SK-N-SH (cell line): ENCODE measurements around the gene PET100. TPM values are rescaled to one million over a fixed set of nuclear protein-coding genes. Genes with fewer than 3 reads are reported as not detected.

Experiments used
- CTCF ChIA-PET: fragments of 300-600, 350-600 bp; formaldehyde crosslinking; extraction: SDS; loops from one replicate; lab custom pipeline; 2021; lab: Yijun Ruan, JAX
- POLR2A ChIA-PET: fragments of 350-600 bp; sonication (Branson Sonifier 250); formaldehyde crosslinking; extraction: SDS; loops from one replicate; lab custom pipeline; 2020; ENCODE audit warnings: antibody characterized with exemption, inconsistent platforms; lab: Yijun Ruan, JAX
- DNase-seq: peaks from one replicate; pipeline ENCODE4 v3.0.0; 2012
- H2AFZ ChIP-seq: fragments of 200-600 bp; sonication (generic); 2 replicates; pipeline ENCODE4 v1.8.1; 2016; ENCODE audit warnings: antibody characterized with exemption, mild to moderate bottlenecking, low read depth
- H3F3A ChIP-seq: fragments of 200-600 bp; sonication (generic); replicated peaks from 2 replicates; pipeline ENCODE3; 2016; ENCODE audit warnings: antibody characterized with exemption, mild to moderate bottlenecking; ENCODE audit not compliant: insufficient read depth
- H3K27ac ChIP-seq, 2 experiments: fragments of 200-500 bp in 1 of 2; fragments of 200-600 bp in 1 of 2; sonication (Bioruptor generic) in 1 of 2; sonication (generic), shearing (Covaris generic) in 1 of 2; 2 replicates each; pipeline versions ENCODE4 v1.5.1 to v1.6.1; 2014 to 2016; ENCODE audit warnings: low read depth in 2 of 2, inconsistent platforms in 1 of 2, low read length in 1 of 2, mild to moderate bottlenecking in 1 of 2, mixed read lengths in 1 of 2
- H3K27me3 ChIP-seq: fragments of 200-600 bp; sonication (generic), shearing (Covaris generic); 2 replicates; pipeline ENCODE4 v1.6.1; 2016; ENCODE audit warnings: mixed run types; ENCODE audit not compliant: insufficient read depth
- H3K36me3 ChIP-seq, 2 experiments: fragments of 200-500 bp in 1 of 2; fragments of 200-600 bp in 1 of 2; sonication (Bioruptor generic) in 1 of 2; sonication (generic) in 1 of 2; replicated peaks in 1 of 2; 2 replicates each; pipeline versions ENCODE3 to v1.5.1; 2014 to 2016; ENCODE audit warnings: low read length in 1 of 2, mild to moderate bottlenecking in 1 of 2; ENCODE audit not compliant: insufficient read depth in 2 of 2, control insufficient read depth in 1 of 2
- H3K4me1 ChIP-seq, 2 experiments: fragments of 200-500 bp in 1 of 2; fragments of 200-600 bp in 1 of 2; sonication (Bioruptor generic) in 1 of 2; sonication (generic), shearing (Covaris generic) in 1 of 2; 2 replicates each; pipeline versions ENCODE4 v1.5.1 to v1.6.1; 2014 to 2016; ENCODE audit warnings: low read depth in 1 of 2, low read length in 1 of 2, mixed run types in 1 of 2; ENCODE audit not compliant: insufficient read depth in 2 of 2, control insufficient read depth in 1 of 2
- H3K4me2 ChIP-seq: fragments of 200-600 bp; sonication (generic), shearing (Covaris generic); 2 replicates; pipeline ENCODE4 v1.6.1; 2017; ENCODE audit warnings: mixed run types
- H3K4me3 ChIP-seq, 2 experiments: fragments of 200-500 bp in 1 of 2; fragments of 200-600 bp in 1 of 2; sonication (Bioruptor generic) in 1 of 2; sonication (generic), shearing (Covaris generic) in 1 of 2; 2 replicates each; pipeline versions ENCODE4 v1.5.1 to v1.8.1; 2014 to 2016; ENCODE audit warnings: low read depth in 2 of 2, inconsistent platforms in 1 of 2, low read length in 1 of 2, mild to moderate bottlenecking in 1 of 2, mixed read lengths in 1 of 2, moderate library complexity in 1 of 2
- H3K79me2 ChIP-seq: fragments of 200-600 bp; sonication (generic); 2 replicates; pipeline ENCODE4 v1.8.1; 2017; ENCODE audit warnings: mild to moderate bottlenecking; ENCODE audit not compliant: insufficient read depth
- H3K9ac ChIP-seq: fragments of 200-600 bp; sonication (generic); 2 replicates; pipeline ENCODE4 v1.6.1; 2017; ENCODE audit warnings: mixed run types
- H3K9me2 ChIP-seq: fragments of 200-600 bp; sonication (generic); 2 replicates; pipeline ENCODE4 v1.6.1; 2017; ENCODE audit warnings: mixed run types
- H3K9me3 ChIP-seq: fragments of 200-600 bp; sonication (generic); 2 replicates; pipeline ENCODE4 v1.6.1; 2017; ENCODE audit warnings: mixed run types, mild to moderate bottlenecking, moderate library complexity
- H4K20me1 ChIP-seq: fragments of 200-600 bp; sonication (generic); 2 replicates; pipeline ENCODE4 v1.6.1; 2017; ENCODE audit warnings: mild to moderate bottlenecking, mixed run types; ENCODE audit not compliant: insufficient read depth
- CTCF ChIP-seq: fragments of 200-600 bp; sonication (generic); IDR thresholded peaks from 2 replicates; pipeline ENCODE4 v1.6.1; 2017; ENCODE audit warnings: antibody characterized with exemption, mild to moderate bottlenecking, moderate library complexity
- ELF1 ChIP-seq: IDR thresholded peaks from 2 replicates; pipeline ENCODE4 v1.4.0; 2012
- EZH2phosphoT487 ChIP-seq: fragments of 200-600 bp; sonication (generic); IDR thresholded peaks from 2 replicates; pipeline ENCODE4 v1.6.1; 2017; ENCODE audit warnings: low read depth, mixed run types, mild to moderate bottlenecking, antibody characterized with exemption, moderate library complexity, borderline replicate concordance
- FOXJ3 ChIP-seq: sonication (generic); formaldehyde crosslinking; IDR thresholded peaks from 2 replicates; pipeline ENCODE4 v1.5.1; 2020; ENCODE audit warnings: mild to moderate bottlenecking, missing genetic modification reagents
- JUND ChIP-seq: IDR thresholded peaks from 2 replicates; pipeline ENCODE4 v1.4.0; 2012
- MAX ChIP-seq: IDR thresholded peaks from 2 replicates; pipeline ENCODE4 v1.4.0; 2012; ENCODE audit warnings: low read depth
- MEF2A ChIP-seq: IDR thresholded peaks from 2 replicates; pipeline ENCODE4 v1.4.0; 2012; ENCODE audit warnings: low read depth, borderline replicate concordance
- NFIC ChIP-seq: IDR thresholded peaks from 2 replicates; pipeline ENCODE4 v1.4.0; 2012; ENCODE audit warnings: borderline replicate concordance
- NRF1 ChIP-seq: IDR thresholded peaks from 2 replicates; pipeline ENCODE4 v1.6.1; 2012; ENCODE audit warnings: low read depth, mild to moderate bottlenecking, low read length
- PBX3 ChIP-seq: IDR thresholded peaks from 2 replicates; pipeline ENCODE4; 2012
- POLR2AphosphoS5 ChIP-seq: IDR thresholded peaks from 2 replicates; pipeline ENCODE4 v1.6.1; 2012; ENCODE audit warnings: low read depth, low read length
- RCOR1 ChIP-seq: fragments of 150-350 bp; IDR thresholded peaks from 2 replicates; pipeline ENCODE4 v1.6.1; 2017; ENCODE audit warnings: antibody characterized with exemption, low read length
- RXRA ChIP-seq: IDR thresholded peaks from 2 replicates; pipeline ENCODE4 v1.4.0; 2012; ENCODE audit warnings: low read depth, mild to moderate bottlenecking, borderline replicate concordance
- SIN3A ChIP-seq: IDR thresholded peaks from 2 replicates; pipeline ENCODE4 v1.6.1; 2012; ENCODE audit warnings: low read depth, mild to moderate bottlenecking, low read length, moderate library complexity, borderline replicate concordance
- TAF1 ChIP-seq: IDR thresholded peaks from 2 replicates; pipeline ENCODE4 v1.6.1; 2012; ENCODE audit warnings: low read depth, mild to moderate bottlenecking, low read length, moderate library complexity, borderline replicate concordance
- TEAD4 ChIP-seq: IDR thresholded peaks from 2 replicates; pipeline ENCODE4 v1.4.0; 2012; ENCODE audit warnings: mild to moderate bottlenecking, borderline replicate concordance; ENCODE audit not compliant: insufficient read depth
- WGBS: methylation state at CpG from one replicate; pipeline ENCODE4 v1.1.6; 2017; ENCODE audit warnings: low lambda C conversion rate; 5-methylcytosine and 5-hydroxymethylcytosine counted together
- polyA plus RNA-seq, 3 experiments: library from polyadenylated mRNA; depleted of rRNA; stranded (reverse); fragments of >200 nt; gene quantifications; 2 replicates each; pipeline ENCODE4 v1.2.3, GENCODE V29; 2012

The PET100 gene
- polyA plus RNA-seq, 1 of the 3 experiments (the other 2 are of a cell fraction), result 48.1 TPM

DNA sequence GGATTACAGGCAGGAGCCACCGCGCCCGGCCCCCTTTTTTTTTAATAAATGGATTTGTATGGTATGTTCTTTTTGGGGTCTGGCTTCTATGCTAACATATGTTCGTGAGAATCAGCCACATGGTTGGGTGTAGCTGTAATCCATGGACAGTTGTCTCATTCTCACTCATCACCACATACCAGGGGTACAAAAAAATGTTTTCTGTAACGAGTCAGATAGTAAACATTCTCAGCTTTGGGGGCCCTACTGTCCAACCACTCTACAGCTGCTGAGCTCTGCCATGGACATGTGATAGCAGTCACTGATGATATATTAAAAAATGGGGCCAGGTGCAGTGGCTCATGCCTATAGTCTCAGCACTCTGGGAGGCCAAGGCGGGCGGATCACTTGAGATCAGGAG, 34.1 kb downstream of the PET100 start (continued):
- TF ChIP-seq ELF1, result no peak
- no peak for TF ChIP-seq NFIC

DNA sequence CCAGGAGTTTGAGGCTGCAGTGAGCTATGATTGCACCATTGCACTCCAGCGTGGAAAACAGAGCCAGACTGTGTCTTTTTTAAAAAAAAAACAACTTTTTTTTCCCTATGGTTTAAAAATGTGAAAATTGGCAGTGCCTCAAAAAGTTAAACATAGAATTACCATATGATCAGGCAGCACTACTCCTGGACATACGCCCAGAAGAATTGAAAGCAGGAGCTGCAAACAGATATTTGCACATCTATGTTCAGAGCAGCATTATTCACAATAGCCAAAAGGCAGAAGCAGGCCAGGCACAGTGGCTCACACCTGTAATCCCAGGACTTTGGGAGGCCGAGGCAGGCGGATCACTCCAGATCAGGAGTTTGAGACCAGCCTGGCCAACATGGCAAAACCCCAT, 35.5 kb downstream of the PET100 start:
- POLR2A ChIA-PET, result no interaction called here
- Histone ChIP-seq H3K79me2 (no peaks in the 10 kb centered on the region), H3K9me3 (no peaks in the 10 kb centered on the region), H3K9ac (no peak overlapping the region), H3F3A (no peaks in the 10 kb centered on the region), H3K9me2 (no peaks in the 10 kb centered on the region), H3K27ac (no peak overlapping the region), H3K36me3 (no peaks in the 10 kb centered on the region), H3K4me1 (no peaks in the 10 kb centered on the region), H3K27me3 (peaks cover 79% of the 10 kb centered on the region), H2AFZ (no peak overlapping the region), H4K20me1 (no peaks in the 10 kb centered on the region), H3K4me3 (no peak overlapping the region), H3K4me2 (no peak overlapping the region)
- CTCF ChIA-PET, result interaction anchor here (0.9 to 4.2 kb wide), 3 partner anchors 16 to 135 kb away, joined by 3 to 14 read pairs (median 10); partner anchors contain the start of gene TRAPPC5
- WGBS, result 8% methylated on average over 4 of the region's 4 CpGs
- TF ChIP-seq NRF1 (no peak), TEAD4 (no peak), EZH2phosphoT487 (no peak), TAF1 (no peak), MAX (no peak), PBX3 (no peak), RXRA (no peak), MEF2A (no peak), FOXJ3 (CRISPR knock-in tag) (no peak), CTCF (no peak), RCOR1 (no peak), SIN3A (no peak), NFIC (no peak), JUND (no peak), POLR2AphosphoS5 (no peak)
- DNase-seq, result no peak
